ENCODE data around the gene TTC13.

Gene TTC13

DNA sequence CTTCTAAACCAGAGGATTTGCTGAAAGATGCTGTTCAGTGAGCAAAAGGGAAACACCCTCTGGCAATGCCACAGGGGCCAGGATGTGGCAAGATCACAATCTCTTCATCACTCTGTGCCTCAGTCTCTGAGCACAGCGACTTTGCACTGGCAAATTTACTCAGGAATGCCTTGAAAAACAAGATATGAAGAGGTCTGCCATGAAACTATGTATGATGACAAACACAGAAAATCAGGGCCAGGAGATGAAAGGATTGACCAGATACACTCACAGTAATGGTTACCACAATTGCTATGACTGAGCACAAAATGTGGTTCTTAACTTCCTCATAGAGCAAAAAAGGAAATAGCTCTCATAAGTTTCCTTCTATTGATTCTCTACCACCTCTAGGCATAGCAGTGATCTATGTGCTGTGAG lies 5.8 kb downstream of the TTC13 start:
- no peak overlapping the region for H3K4me3 ChIP-seq (ENCODE audit: low read length)
- H3K36me3 ChIP-seq (ENCODE audit: control insufficient read depth, low read depth, low read length) = no peaks in the 10 kb centered on the region
- peaks cover 15% of the 10 kb centered on the region for H3K27me3 ChIP-seq (ENCODE audit: control insufficient read depth, insufficient read depth, low read length)
- H3K9ac ChIP-seq (ENCODE audit: low read length) = no peak overlapping the region
- peaks cover 6% of the 10 kb centered on the region for H3K4me1 ChIP-seq (ENCODE audit: control insufficient read depth, low read depth, low read length)
- H3K27ac ChIP-seq (ENCODE audit: low read length) = no peak overlapping the region
- no peaks in the 10 kb centered on the region for H3K9me3 ChIP-seq (ENCODE audit: control insufficient read depth, low read depth, low read length)

- no peak overlapping the region for H3K4me3 ChIP-seq (ENCODE audit: low read length)
- H3K4me1 ChIP-seq (ENCODE audit: control insufficient read depth, low read depth, low read length) = no peaks in the 10 kb centered on the region
- H3K9me3 ChIP-seq (ENCODE audit: control insufficient read depth, low read depth, low read length) = no peaks in the 10 kb centered on the region
- H3K9ac ChIP-seq (ENCODE audit: low read length) = no peak overlapping the region
- H3K27me3 ChIP-seq (ENCODE audit: control insufficient read depth, insufficient read depth, low read length) = peaks cover 4% of the 10 kb centered on the region
- no peak overlapping the region for H3K27ac ChIP-seq (ENCODE audit: low read length)
- no peaks in the 10 kb centered on the region for H3K36me3 ChIP-seq (ENCODE audit: control insufficient read depth, low read depth, low read length)
Observed at GRCh38 chr1:230971771-230972170, 6.9 kb downstream of the TTC13 start.

DNA sequence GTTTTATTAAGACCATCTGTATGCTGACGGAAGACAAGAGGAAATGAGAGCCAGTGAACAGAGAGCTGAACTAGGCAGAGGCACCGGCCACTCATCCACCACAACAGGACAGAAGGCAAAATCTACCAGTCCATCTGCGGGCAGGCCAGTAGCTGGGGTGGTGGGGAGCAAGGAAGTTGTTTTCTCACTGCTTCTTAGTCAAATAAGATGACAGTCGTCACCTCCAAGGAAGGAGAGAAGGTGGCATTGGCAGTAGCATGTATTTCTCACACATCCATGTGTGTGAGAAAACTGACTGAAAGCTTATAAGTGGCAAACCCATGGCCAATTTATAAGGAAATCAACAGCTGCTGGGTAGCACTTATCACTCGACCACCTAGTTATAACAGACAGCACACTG lies 8.2 kb downstream of the TTC13 start:
- H3K9ac ChIP-seq (ENCODE audit: low read length) = no peak overlapping the region
- no peak overlapping the region for H3K27ac ChIP-seq (ENCODE audit: low read length)
- no peaks in the 10 kb centered on the region for H3K4me1 ChIP-seq (ENCODE audit: control insufficient read depth, low read depth, low read length)
- no peaks in the 10 kb centered on the region for H3K27me3 ChIP-seq (ENCODE audit: control insufficient read depth, insufficient read depth, low read length)
- no peak overlapping the region for H3K4me3 ChIP-seq (ENCODE audit: low read length)
- no peaks in the 10 kb centered on the region for H3K9me3 ChIP-seq (ENCODE audit: control insufficient read depth, low read depth, low read length)
- no peaks in the 10 kb centered on the region for H3K36me3 ChIP-seq (ENCODE audit: control insufficient read depth, low read depth, low read length)

GRCh38 chr1:230966358-230966873 lies 12.2 kb downstream of the TTC13 start:
- Histone ChIP-seq H3K4me3 (ENCODE audit: low read length) (no peak overlapping the region), H3K9me3 (ENCODE audit: control insufficient read depth, low read depth, low read length) (no peaks in the 10 kb centered on the region), H3K27ac (ENCODE audit: low read length) (no peak overlapping the region), H3K9ac (ENCODE audit: low read length) (no peak overlapping the region), H3K4me1 (ENCODE audit: control insufficient read depth, low read depth, low read length) (no peaks in the 10 kb centered on the region), H3K27me3 (ENCODE audit: control insufficient read depth, insufficient read depth, low read length) (no peaks in the 10 kb centered on the region), H3K36me3 (ENCODE audit: control insufficient read depth, low read depth, low read length) (no peaks in the 10 kb centered on the region)

DNA sequence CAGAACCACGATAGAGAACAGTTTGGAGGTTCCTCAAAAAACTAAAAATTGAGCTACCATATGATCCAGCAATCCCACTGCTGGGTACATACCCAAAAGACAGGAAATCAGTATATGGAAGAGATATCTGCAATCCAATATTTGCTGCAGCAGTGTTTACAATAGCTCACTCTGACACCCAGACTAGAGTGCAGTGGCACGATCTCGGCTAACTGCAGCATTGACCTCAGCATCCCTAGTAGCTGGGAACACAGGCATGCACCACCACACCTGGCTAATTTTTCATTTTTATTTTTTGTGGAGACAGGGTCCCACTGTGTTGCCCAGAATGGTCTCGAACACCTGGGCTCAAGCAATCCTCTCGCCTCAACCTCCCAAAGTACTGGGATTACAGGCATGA lies 13.1 kb downstream of the TTC13 start:
- H3K9ac ChIP-seq (ENCODE audit: low read length) = no peak overlapping the region
- no peak overlapping the region for H3K4me3 ChIP-seq (ENCODE audit: low read length)
- H3K36me3 ChIP-seq (ENCODE audit: control insufficient read depth, low read depth, low read length) = no peaks in the 10 kb centered on the region
- no peak overlapping the region for H3K27ac ChIP-seq (ENCODE audit: low read length)
- H3K9me3 ChIP-seq (ENCODE audit: control insufficient read depth, low read depth, low read length) = no peaks in the 10 kb centered on the region
- no peaks in the 10 kb centered on the region for H3K27me3 ChIP-seq (ENCODE audit: control insufficient read depth, insufficient read depth, low read length)
- H3K4me1 ChIP-seq (ENCODE audit: control insufficient read depth, low read depth, low read length) = no peaks in the 10 kb centered on the region

GRCh38 chr1:230964896-230965295 lies 13.8 kb downstream of the TTC13 start:
- Histone ChIP-seq H3K27ac (ENCODE audit: low read length) (no peak overlapping the region), H3K9me3 (ENCODE audit: control insufficient read depth, low read depth, low read length) (no peaks in the 10 kb centered on the region), H3K27me3 (ENCODE audit: control insufficient read depth, insufficient read depth, low read length) (no peaks in the 10 kb centered on the region), H3K4me1 (ENCODE audit: control insufficient read depth, low read depth, low read length) (no peaks in the 10 kb centered on the region), H3K36me3 (ENCODE audit: control insufficient read depth, low read depth, low read length) (no peaks in the 10 kb centered on the region), H3K9ac (ENCODE audit: low read length) (no peak overlapping the region), H3K4me3 (ENCODE audit: low read length) (no peak overlapping the region)

DNA sequence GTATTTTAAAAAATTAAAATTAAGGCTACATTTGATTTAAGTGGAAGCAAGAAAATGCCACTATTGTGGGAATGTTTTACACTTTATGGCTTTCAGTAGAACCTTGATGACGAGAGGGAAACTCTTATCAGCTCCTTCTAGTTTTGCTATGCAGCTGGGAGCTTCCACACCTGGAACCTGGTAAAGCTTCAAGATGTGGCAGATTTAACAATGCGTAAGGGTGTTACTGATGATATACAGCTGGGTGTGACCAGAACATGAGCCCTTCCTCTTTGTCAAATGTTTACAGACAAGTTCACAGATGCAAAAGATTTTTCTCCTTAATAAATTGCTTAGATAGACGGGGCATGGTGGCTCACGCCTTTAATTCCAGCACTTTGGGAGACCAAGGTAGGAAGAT lies 20.3 kb downstream of the TTC13 start:
- H3K36me3 ChIP-seq (ENCODE audit: control insufficient read depth, low read depth, low read length) = no peaks in the 10 kb centered on the region
- H3K4me3 ChIP-seq (ENCODE audit: low read length) = no peak overlapping the region
- H3K9me3 ChIP-seq (ENCODE audit: control insufficient read depth, low read depth, low read length) = no peaks in the 10 kb centered on the region
- H3K9ac ChIP-seq (ENCODE audit: low read length) = no peak overlapping the region
- H3K4me1 ChIP-seq (ENCODE audit: control insufficient read depth, low read depth, low read length) = no peaks in the 10 kb centered on the region
- no peak overlapping the region for H3K27ac ChIP-seq (ENCODE audit: low read length)
- H3K27me3 ChIP-seq (ENCODE audit: control insufficient read depth, insufficient read depth, low read length) = no peaks in the 10 kb centered on the region

DNA sequence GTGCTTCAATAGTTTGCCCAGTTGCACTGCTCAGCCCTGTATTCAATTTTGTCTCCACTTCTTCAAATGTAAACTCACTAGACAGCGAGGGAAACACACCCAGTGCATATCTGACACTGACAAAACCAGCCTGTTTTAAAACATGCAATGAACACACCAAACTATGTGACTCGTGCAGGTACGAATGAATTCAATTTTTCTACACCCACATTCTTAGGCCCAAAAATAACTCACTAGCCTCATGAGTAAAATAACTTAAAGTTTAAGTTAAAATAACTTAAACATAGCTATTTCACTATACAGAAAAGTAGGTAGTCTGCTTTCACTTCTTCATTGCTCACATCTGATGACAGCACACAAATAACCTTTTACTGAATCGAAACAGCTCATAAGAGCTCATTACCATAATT lies 21.1 kb downstream of the TTC13 start:
- H3K36me3 ChIP-seq (ENCODE audit: control insufficient read depth, low read depth, low read length) = no peaks in the 10 kb centered on the region
- no peaks in the 10 kb centered on the region for H3K9me3 ChIP-seq (ENCODE audit: control insufficient read depth, low read depth, low read length)
- no peak overlapping the region for H3K27ac ChIP-seq (ENCODE audit: low read length)
- no peak overlapping the region for H3K4me3 ChIP-seq (ENCODE audit: low read length)
- H3K4me1 ChIP-seq (ENCODE audit: control insufficient read depth, low read depth, low read length) = no peaks in the 10 kb centered on the region
- no peaks in the 10 kb centered on the region for H3K27me3 ChIP-seq (ENCODE audit: control insufficient read depth, insufficient read depth, low read length)
- H3K9ac ChIP-seq (ENCODE audit: low read length) = no peak overlapping the region

DNA sequence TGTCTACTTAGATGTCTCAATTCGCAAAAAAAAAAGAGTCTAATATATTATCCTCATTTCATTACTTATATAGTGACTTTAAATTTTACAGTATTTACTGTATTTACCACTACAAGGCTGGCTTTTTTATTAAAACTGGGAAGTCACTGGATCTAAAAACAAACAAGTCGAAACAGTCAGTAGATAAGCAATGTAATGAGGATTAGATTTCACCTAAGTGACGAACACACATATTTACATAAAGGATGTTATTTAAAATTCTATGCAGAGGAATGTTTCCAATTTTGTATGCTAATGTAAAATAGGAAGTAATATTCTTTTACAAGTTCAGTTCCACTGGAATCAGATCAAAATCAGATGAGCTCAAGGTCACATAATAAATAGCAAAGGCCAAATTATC lies 28.3 kb downstream of the TTC13 start:
- no peaks in the 10 kb centered on the region for H3K4me1 ChIP-seq (ENCODE audit: control insufficient read depth, low read depth, low read length)
- H3K36me3 ChIP-seq (ENCODE audit: control insufficient read depth, low read depth, low read length) = no peaks in the 10 kb centered on the region
- no peak overlapping the region for H3K9ac ChIP-seq (ENCODE audit: low read length)
- H3K27ac ChIP-seq (ENCODE audit: low read length) = no peak overlapping the region
- H3K27me3 ChIP-seq (ENCODE audit: control insufficient read depth, insufficient read depth, low read length) = no peaks in the 10 kb centered on the region
- H3K4me3 ChIP-seq (ENCODE audit: low read length) = no peak overlapping the region
- no peaks in the 10 kb centered on the region for H3K9me3 ChIP-seq (ENCODE audit: control insufficient read depth, low read depth, low read length)

- Histone ChIP-seq H3K9me3 (ENCODE audit: control insufficient read depth, low read depth, low read length) (no peaks in the 10 kb centered on the region), H3K9ac (ENCODE audit: low read length) (no peak overlapping the region), H3K27ac (ENCODE audit: low read length) (no peak overlapping the region), H3K4me1 (ENCODE audit: control insufficient read depth, low read depth, low read length) (no peaks in the 10 kb centered on the region), H3K4me3 (ENCODE audit: low read length) (no peak overlapping the region), H3K36me3 (ENCODE audit: control insufficient read depth, low read depth, low read length) (no peaks in the 10 kb centered on the region), H3K27me3 (ENCODE audit: control insufficient read depth, insufficient read depth, low read length) (no peaks in the 10 kb centered on the region)
Observed at GRCh38 chr1:230948903-230949302, 29.8 kb downstream of the TTC13 start.

GRCh38 chr1:230948301-230948700 lies 30.4 kb downstream of the TTC13 start:
- Histone ChIP-seq H3K36me3 (ENCODE audit: control insufficient read depth, low read depth, low read length) (no peaks in the 10 kb centered on the region), H3K4me1 (ENCODE audit: control insufficient read depth, low read depth, low read length) (no peaks in the 10 kb centered on the region)

GRCh38 chr1:230943048-230943593 lies 35.5 kb downstream of the TTC13 start:
- no peak overlapping the region for H3K4me3 ChIP-seq (ENCODE audit: low read length)

More at GRCh38 chr1:230948301-230948700, 30.4 kb downstream of the TTC13 start:
- no peak overlapping the region for H3K27ac ChIP-seq (ENCODE audit: low read length)
- no peak overlapping the region for H3K9ac ChIP-seq (ENCODE audit: low read length)
- H3K9me3 ChIP-seq (ENCODE audit: control insufficient read depth, low read depth, low read length) = no peaks in the 10 kb centered on the region
- H3K27me3 ChIP-seq (ENCODE audit: control insufficient read depth, insufficient read depth, low read length) = no peaks in the 10 kb centered on the region
- no peak overlapping the region for H3K4me3 ChIP-seq (ENCODE audit: low read length)

More at GRCh38 chr1:230943048-230943593, 35.5 kb downstream of the TTC13 start:
- no peaks in the 10 kb centered on the region for H3K27me3 ChIP-seq (ENCODE audit: control insufficient read depth, insufficient read depth, low read length)
- H3K27ac ChIP-seq (ENCODE audit: low read length) = no peak overlapping the region
- H3K4me1 ChIP-seq (ENCODE audit: control insufficient read depth, low read depth, low read length) = no peaks in the 10 kb centered on the region
- no peaks in the 10 kb centered on the region for H3K9me3 ChIP-seq (ENCODE audit: control insufficient read depth, low read depth, low read length)
- H3K9ac ChIP-seq (ENCODE audit: low read length) = no peak overlapping the region
- H3K36me3 ChIP-seq (ENCODE audit: control insufficient read depth, low read depth, low read length) = no peaks in the 10 kb centered on the region

Data from iPS-18a (cell line).